ENCODE data around the gene GHRL.

Gene GHRL

GRCh38 chr3:10329495-10330015 is 36.8 kb upstream of the GHRL start:
- peak in 1 of 10 donors; percentile 81 for DNase-seq
- intact Hi-C loops (cut with DNase I), result no loop called here

GRCh38 chr3:10328460-10329071 is 35.8 kb upstream of the GHRL start:
- intact Hi-C loops (cut with DNase I), result no loop called here
- DNase-seq, result peak in 2 of 10 donors; percentile 82 to 85

- intact Hi-C loops (cut with DNase I), result no loop called here
- peak in 1 of 10 donors; percentile 29 for DNase-seq
These were observed 34.8 kb upstream of the GHRL start for GRCh38 chr3:10327592-10327991.

GRCh38 chr3:10322352-10322710 is 29.6 kb upstream of the GHRL start:
- no peak for DNase-seq
- intact Hi-C loops (cut with DNase I), result no loop called here

GRCh38 chr3:10321630-10322351 is 29.0 kb upstream of the GHRL start:
- peak in 1 of 10 donors; percentile 51 for DNase-seq
- intact Hi-C loops (cut with DNase I), result no loop called here

- intact Hi-C loops (cut with DNase I), result no loop called here
- peak in 1 of 10 donors; percentile 24 for DNase-seq
These were observed 27.6 kb upstream of the GHRL start for GRCh38 chr3:10320320-10320677.

- intact Hi-C loops (cut with DNase I), result no loop called here
- DNase-seq, result no peak
These were observed 27.1 kb upstream of the GHRL start for GRCh38 chr3:10319804-10320203.

- DNase-seq, result no peak
- intact Hi-C loops (cut with DNase I), result no loop called here
These were observed 26.5 kb upstream of the GHRL start for GRCh38 chr3:10319251-10319650.

GRCh38 chr3:10317961-10318350 is 25.2 kb upstream of the GHRL start:
- intact Hi-C loops (cut with DNase I), result no loop called here

GRCh38 chr3:10317311-10317960 is 24.7 kb upstream of the GHRL start:
- DNase-seq, result no peak
- intact Hi-C loops (cut with DNase I), result no loop called here

More at GRCh38 chr3:10317961-10318350, 25.2 kb upstream of the GHRL start:
- DNase-seq, result no peak

- peak in 1 of 10 donors; percentile 79 for DNase-seq
These were observed 23.1 kb upstream of the GHRL start for GRCh38 chr3:10315771-10316344.

GRCh38 chr3:10315101-10315500 is 22.4 kb upstream of the GHRL start:
- intact Hi-C loops (cut with DNase I), result no loop called here
- DNase-seq, result peak in 1 of 10 donors; percentile 72

More at GRCh38 chr3:10315771-10316344, 23.1 kb upstream of the GHRL start:
- intact Hi-C loops (cut with DNase I), result no loop called here

GRCh38 chr3:10312861-10313260 is 20.1 kb upstream of the GHRL start:
- intact Hi-C loops (cut with DNase I), result no loop called here
- peak in 1 of 10 donors; percentile 38 for DNase-seq

- intact Hi-C loops (cut with DNase I), result no loop called here
These were observed 19.6 kb upstream of the GHRL start for GRCh38 chr3:10312391-10312790.

GRCh38 chr3:10311710-10312109 is 19.0 kb upstream of the GHRL start:
- peak in 3 of 10 donors; percentile 50 to 81 (median 53) for DNase-seq
- intact Hi-C loops (cut with DNase I), result no loop called here

More at GRCh38 chr3:10312391-10312790, 19.6 kb upstream of the GHRL start:
- peak in 1 of 10 donors; percentile 58 for DNase-seq

- intact Hi-C loops (cut with DNase I), result no loop called here
- DNase-seq, result no peak
These were observed 17.8 kb upstream of the GHRL start for GRCh38 chr3:10310578-10310977.

- intact Hi-C loops (cut with DNase I), result no loop called here
- DNase-seq, result no peak
These were observed 17.0 kb upstream of the GHRL start for GRCh38 chr3:10309736-10310135.

- DNase-seq, result no peak
- intact Hi-C loops (cut with DNase I), result no loop called here
These were observed 15.9 kb upstream of the GHRL start for GRCh38 chr3:10308678-10309077.

GRCh38 chr3:10306156-10306555 is 13.4 kb upstream of the GHRL start:
- DNase-seq, result no peak
- intact Hi-C loops (cut with DNase I), result no loop called here

GRCh38 chr3:10305331-10305902 is 12.7 kb upstream of the GHRL start:
- intact Hi-C loops (cut with DNase I), result no loop called here
- peak in 1 of 10 donors; percentile 24 for DNase-seq

GRCh38 chr3:10304905-10305304 is 12.2 kb upstream of the GHRL start:
- peak in 1 of 10 donors; percentile 77 for DNase-seq
- intact Hi-C loops (cut with DNase I), result no loop called here
